ENCODE measurements around the gene GET4.

GRCh38 chr7:918441-919113 lies 42.2 kb downstream of the GET4 start:
- TF ChIP-seq CTCF (IDR thresholded peaks at IDR 0.05) (no peak), ZFX (IDR thresholded peaks at IDR 0.05; ENCODE audit: borderline replicate concordance) (no peak)

Data from 22Rv1 (cell line).